ENCODE results near the gene TIMM17A. TPM values are rescaled to one million over a fixed set of nuclear protein-coding genes. Genes with fewer than 3 reads are reported as not detected.

The TIMM17A gene
- total RNA-seq, 2 experiments from 2014 or later, result 52.6 to 54.4 TPM

DNA sequence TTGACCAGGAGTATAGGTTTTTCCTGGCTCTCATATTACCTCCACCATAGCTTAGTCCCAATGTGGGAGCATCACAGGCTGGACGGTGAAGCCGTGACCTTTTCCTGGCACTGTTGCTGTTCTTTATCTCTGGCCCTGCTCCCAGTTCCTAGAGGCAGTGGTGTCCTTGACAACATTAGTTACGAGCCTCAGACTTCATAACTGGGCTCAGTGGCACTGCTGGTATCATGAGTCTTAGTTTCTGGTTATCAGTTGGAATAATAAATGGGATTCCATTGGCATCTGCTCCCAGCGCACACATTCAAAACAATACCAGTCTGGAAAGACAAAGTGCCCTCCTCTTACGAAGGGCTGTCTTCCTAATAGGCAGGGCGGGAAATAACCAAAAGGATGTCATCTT is 35.1 kb downstream of the TIMM17A start:
- H3K9me3 Mint-ChIP-seq, result no peaks in the 10 kb centered on the region
- intact Hi-C loops (cut with micrococcal nuclease), result no loop called here
- peaks cover 14% of the 10 kb centered on the region for H3K36me3 Mint-ChIP-seq (ENCODE audit: low read depth)
- no peak for DNase-seq
- CTCF ChIA-PET, result interaction anchor here (0.8 kb wide), 1 partner anchor 94 kb away, joined by 3 read pairs; no protein-coding TSS in a partner anchor
- no peaks in the 10 kb centered on the region for H3K27me3 Mint-ChIP-seq (ENCODE audit: low read depth)
- H3K4me3 Mint-ChIP-seq, result no peak overlapping the region
- no peaks in the 10 kb centered on the region for H3K4me1 Mint-ChIP-seq (ENCODE audit: low read depth)
- no peak overlapping the region for H3K27ac Mint-ChIP-seq

DNA sequence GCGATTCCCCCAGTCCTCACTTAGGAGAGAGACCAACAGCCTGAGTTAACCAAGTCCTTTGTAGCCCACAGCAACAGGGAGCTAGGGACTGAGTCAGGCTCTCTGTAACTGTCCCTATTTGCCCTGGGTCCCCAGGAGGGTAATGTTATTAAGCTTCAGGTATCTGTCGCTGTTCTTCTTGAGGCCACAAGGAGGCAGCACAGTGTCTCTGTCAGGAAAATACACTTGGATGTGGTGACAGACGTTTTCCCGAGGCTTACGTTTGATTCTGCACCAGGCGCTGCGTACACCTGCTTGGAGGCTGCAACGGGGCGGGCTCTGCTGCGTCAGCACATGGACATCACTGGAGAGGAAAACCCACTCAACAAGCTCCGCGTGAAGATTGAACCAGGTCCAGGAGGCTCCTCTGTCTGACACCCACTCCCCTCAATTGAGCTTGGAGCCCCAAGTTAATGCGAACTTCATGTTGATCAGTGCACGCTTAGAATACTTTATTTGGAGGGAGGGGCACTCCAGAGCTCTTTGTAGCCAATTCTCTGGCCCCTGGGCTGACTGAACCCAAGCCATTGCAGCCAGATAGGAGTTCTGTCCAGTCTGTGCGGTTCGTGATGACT is 44.4 kb downstream of the TIMM17A start:
- no peaks in the 10 kb centered on the region for H3K4me1 Mint-ChIP-seq (ENCODE audit: low read depth)
- DNase-seq, result peak; percentile 53
- H3K4me3 Mint-ChIP-seq, result no peak overlapping the region
- intact Hi-C loops (cut with micrococcal nuclease), result loop anchor here (1.0 to 2.0 kb wide), 2 partner anchors 103 to 135 kb away; no protein-coding TSS in a partner anchor
- H3K27ac Mint-ChIP-seq, result no peak overlapping the region
- H3K27me3 Mint-ChIP-seq (ENCODE audit: low read depth), result no peaks in the 10 kb centered on the region
- no peaks in the 10 kb centered on the region for H3K9me3 Mint-ChIP-seq
- H3K36me3 Mint-ChIP-seq (ENCODE audit: low read depth), result peaks cover 26% of the 10 kb centered on the region
- CTCF ChIA-PET, result interaction anchor here (0.5 to 4.8 kb wide), 37 partner anchors 11 to 296 kb away, joined by 3 to 46 read pairs (median 4); partner anchors contain the start of genes ELF3, LMOD1 and RNPEP

DNA sequence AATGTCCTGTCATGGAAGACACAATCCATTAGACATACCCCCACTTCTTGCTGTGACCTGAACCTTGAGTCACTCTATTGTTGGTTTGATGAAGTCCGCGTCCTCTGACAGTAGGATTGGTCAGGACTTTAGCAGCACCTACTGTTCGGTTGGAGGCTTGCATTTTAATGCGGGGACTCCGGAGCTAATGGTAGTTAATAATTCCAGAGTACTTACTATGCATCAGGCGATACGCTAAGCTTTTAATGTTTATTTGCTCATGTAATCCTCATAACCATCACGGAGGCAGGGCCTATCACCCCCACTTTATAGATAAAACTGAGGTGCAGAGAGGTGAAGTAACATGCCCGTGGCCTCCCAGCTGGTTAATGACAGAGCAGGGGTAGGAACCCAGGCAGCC is 47.2 kb downstream of the TIMM17A start:
- H3K27me3 Mint-ChIP-seq (ENCODE audit: low read depth), result no peaks in the 10 kb centered on the region
- DNase-seq, result no peak
- intact Hi-C loops (cut with micrococcal nuclease), result no loop called here
- no peaks in the 10 kb centered on the region for H3K4me1 Mint-ChIP-seq (ENCODE audit: low read depth)
- H3K27ac Mint-ChIP-seq, result no peak overlapping the region
- H3K4me3 Mint-ChIP-seq, result no peak overlapping the region
- CTCF ChIA-PET, result interaction anchor here (0.6 to 4.8 kb wide), 4 partner anchors 106 to 295 kb away, joined by 3 to 46 read pairs (median 18); no protein-coding TSS in a partner anchor
- H3K9me3 Mint-ChIP-seq, result no peaks in the 10 kb centered on the region
- peaks cover 20% of the 10 kb centered on the region for H3K36me3 Mint-ChIP-seq (ENCODE audit: low read depth)

DNA sequence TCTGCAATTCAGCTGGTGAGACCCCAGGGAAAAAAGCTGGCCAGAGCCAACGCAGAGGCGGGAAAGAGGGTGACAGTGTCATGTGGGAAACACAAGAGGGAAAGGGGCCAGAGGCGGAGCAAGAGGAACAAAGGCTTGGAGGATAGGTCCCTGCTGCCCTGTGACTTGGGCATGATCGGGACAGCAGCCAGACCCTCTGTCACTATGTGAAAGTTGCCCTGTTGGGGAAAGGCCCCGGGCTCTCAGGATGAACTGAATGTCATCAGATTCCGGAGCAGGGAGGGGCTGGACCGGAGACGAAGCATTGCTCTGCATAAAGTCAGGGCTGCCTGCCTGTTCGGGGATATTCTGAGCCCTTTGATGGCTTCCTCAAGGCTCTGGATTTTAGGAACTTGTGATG is 49.4 kb downstream of the TIMM17A start:
- H3K4me1 Mint-ChIP-seq (ENCODE audit: low read depth), result no peaks in the 10 kb centered on the region
- no peaks in the 10 kb centered on the region for H3K9me3 Mint-ChIP-seq
- no peak overlapping the region for H3K4me3 Mint-ChIP-seq
- intact Hi-C loops (cut with micrococcal nuclease), result no loop called here
- no peak for DNase-seq
- H3K27ac Mint-ChIP-seq, result no peak overlapping the region
- CTCF ChIA-PET, result no interaction called here
- H3K27me3 Mint-ChIP-seq (ENCODE audit: low read depth), result no peaks in the 10 kb centered on the region
- peaks cover 18% of the 10 kb centered on the region for H3K36me3 Mint-ChIP-seq (ENCODE audit: low read depth)

DNA sequence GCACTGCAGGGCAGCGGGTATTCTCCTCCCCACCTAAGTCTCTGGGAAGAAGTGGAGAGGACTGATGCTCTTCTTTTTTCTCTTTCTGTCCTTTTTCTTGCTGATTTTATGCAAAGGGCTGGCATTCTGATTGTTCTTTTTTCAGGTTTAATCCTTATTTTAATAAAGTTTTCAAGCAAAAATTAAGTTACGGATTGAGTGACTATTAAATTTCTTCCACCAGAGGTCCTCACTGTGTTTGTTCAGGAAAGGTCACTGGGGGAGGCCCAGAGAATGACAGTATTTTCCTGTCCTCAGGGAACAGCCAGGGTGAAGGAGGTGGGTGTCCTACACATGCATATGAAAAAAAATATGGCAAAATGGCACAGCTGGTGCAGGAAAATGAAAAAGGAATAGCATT is 50.7 kb downstream of the TIMM17A start:
- intact Hi-C loops (cut with micrococcal nuclease), result no loop called here
- no peak overlapping the region for H3K4me3 Mint-ChIP-seq

DNA sequence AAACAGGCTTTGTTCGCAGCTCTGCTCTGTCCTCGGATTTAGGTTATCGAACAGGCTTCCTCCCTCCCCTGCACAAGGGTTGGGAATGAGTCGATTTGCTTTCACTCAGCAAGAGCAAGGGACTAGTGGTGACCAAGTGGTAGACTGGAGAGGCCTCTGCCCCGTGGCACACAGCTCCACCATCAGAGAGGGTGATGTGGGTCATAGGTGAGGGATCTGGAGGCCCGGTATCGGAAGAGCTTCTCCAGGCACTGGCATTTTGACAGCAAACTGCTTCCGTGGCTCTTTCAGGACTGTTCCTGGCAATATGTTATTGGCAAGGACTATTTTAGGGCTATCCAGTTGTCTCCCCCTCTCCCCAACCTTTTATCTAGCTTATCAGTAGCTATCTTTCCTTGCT is 52.0 kb downstream of the TIMM17A start:
- no peaks in the 10 kb centered on the region for H3K27me3 Mint-ChIP-seq (ENCODE audit: low read depth)
- no peak overlapping the region for H3K27ac Mint-ChIP-seq
- CTCF ChIA-PET, result interaction anchor here (0.8 to 3.2 kb wide), 9 partner anchors 9 to 330 kb away, joined by 3 to 14 read pairs (median 3); no protein-coding TSS in a partner anchor
- H3K4me3 Mint-ChIP-seq, result no peak overlapping the region
- H3K9me3 Mint-ChIP-seq, result no peaks in the 10 kb centered on the region
- peaks cover 10% of the 10 kb centered on the region for H3K36me3 Mint-ChIP-seq (ENCODE audit: low read depth)
- H3K4me1 Mint-ChIP-seq (ENCODE audit: low read depth), result no peaks in the 10 kb centered on the region
- DNase-seq, result no peak
- intact Hi-C loops (cut with micrococcal nuclease), result no loop called here

More for the DNA sequence above, 50.7 kb downstream of the TIMM17A start:
- Mint-ChIP-seq H3K9me3 (no peaks in the 10 kb centered on the region), H3K27ac (no peak overlapping the region), H3K4me1 (ENCODE audit: low read depth) (no peaks in the 10 kb centered on the region), H3K36me3 (ENCODE audit: low read depth) (peaks cover 14% of the 10 kb centered on the region), H3K27me3 (ENCODE audit: low read depth) (no peaks in the 10 kb centered on the region)
- CTCF ChIA-PET, result interaction anchor here (0.6 to 0.8 kb wide), 2 partner anchors 114 to 130 kb away, joined by 3 to 4 read pairs; no protein-coding TSS in a partner anchor
- DNase-seq, result no peak

DNA sequence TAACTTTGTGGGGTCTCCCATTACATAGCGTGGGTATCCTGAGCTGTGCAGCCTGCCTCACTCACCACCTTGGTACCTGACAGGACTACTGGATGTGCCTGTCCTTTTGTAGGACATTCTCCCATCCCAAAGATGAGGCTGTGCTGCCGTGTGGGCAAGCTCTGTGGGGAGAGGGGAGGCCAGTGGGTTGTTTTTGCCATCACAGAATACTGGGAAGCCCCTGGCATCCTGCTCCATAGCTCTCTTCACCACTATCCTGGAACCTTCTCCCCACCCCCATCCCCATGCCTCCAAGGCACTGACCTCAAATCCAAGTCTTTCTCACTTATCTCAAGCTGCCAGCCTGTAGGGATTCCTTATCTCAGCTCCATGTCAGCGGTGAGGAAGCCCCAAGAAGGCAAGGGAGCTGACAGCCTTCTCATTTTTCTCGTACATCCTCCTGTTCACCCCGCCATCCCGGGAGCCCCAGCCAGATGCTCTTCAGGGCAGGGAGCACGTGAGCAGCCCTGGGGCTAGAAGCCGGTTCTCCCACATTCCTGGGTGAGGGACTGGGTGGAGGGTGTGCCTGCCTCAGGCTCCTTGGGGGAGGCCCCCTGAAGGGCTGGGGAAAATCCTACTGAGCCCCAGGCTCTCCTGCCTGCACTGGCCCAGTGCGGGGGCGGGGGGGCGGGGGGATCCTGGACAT is 52.6 kb downstream of the TIMM17A start:
- no peaks in the 10 kb centered on the region for H3K9me3 Mint-ChIP-seq
- intact Hi-C loops (cut with micrococcal nuclease), result no loop called here
- peaks cover 10% of the 10 kb centered on the region for H3K36me3 Mint-ChIP-seq (ENCODE audit: low read depth)
- no peak overlapping the region for H3K4me3 Mint-ChIP-seq
- H3K27ac Mint-ChIP-seq, result no peak overlapping the region
- H3K27me3 Mint-ChIP-seq (ENCODE audit: low read depth), result no peaks in the 10 kb centered on the region
- CTCF ChIA-PET, result interaction anchor here (0.8 to 3.2 kb wide), 9 partner anchors 10 to 331 kb away, joined by 3 to 14 read pairs (median 3); no protein-coding TSS in a partner anchor
- H3K4me1 Mint-ChIP-seq (ENCODE audit: low read depth), result no peaks in the 10 kb centered on the region
- DNase-seq, result no peak

DNA sequence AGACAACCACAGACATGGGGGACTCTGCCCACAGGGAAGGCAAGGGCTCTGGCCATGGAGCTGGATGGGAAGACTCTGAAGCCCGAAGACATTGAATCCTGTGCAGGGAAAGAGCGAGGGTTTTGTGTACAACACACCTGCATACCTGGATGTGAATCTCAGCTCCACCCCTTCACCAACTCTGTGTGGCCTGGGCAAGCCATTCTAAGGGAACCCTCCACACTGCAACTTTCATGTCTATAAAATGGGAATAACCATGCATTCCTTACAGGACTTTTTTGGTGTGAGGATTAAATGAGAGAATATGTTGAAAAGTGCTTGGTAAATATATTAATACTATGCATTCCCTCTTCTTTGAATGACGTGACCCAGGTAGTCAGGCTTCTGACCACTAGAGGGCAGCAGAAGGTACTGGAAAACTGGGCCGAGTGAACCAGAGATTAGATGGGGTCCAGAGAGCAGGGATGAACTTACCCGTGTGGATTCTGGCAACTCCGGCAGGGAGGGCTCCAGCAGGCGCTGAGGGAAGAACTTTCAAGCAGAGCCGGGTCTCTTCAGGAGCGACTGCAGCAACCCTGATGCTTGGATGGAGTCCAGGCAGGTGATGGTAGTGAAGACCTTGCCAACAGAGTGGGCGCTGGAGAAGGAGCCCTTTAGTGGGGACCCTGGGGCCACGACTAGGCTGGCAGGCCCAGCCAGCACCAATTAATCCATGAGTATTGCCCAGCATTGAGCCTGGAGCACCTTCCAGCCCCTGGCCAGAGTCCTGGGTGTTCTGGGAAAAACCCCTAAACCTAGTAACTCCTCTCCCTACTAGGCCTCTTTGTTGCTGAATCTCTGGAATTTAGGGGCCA is 54.2 kb downstream of the TIMM17A start:
- CTCF ChIA-PET, result interaction anchor here (0.5 to 3.2 kb wide), 10 partner anchors 8 to 147 kb away, joined by 3 to 23 read pairs (median 3); no protein-coding TSS in a partner anchor
- Mint-ChIP-seq H3K4me3 (no peak overlapping the region), H3K9me3 (no peaks in the 10 kb centered on the region), H3K36me3 (ENCODE audit: low read depth) (peaks cover 3% of the 10 kb centered on the region), H3K27ac (no peak overlapping the region), H3K4me1 (ENCODE audit: low read depth) (no peaks in the 10 kb centered on the region), H3K27me3 (ENCODE audit: low read depth) (no peaks in the 10 kb centered on the region)
- intact Hi-C loops (cut with micrococcal nuclease), result loop anchor here (1.0 kb wide), 2 partner anchors 110 to 126 kb away; no protein-coding TSS in a partner anchor
- DNase-seq, result peak; percentile 80

DNA sequence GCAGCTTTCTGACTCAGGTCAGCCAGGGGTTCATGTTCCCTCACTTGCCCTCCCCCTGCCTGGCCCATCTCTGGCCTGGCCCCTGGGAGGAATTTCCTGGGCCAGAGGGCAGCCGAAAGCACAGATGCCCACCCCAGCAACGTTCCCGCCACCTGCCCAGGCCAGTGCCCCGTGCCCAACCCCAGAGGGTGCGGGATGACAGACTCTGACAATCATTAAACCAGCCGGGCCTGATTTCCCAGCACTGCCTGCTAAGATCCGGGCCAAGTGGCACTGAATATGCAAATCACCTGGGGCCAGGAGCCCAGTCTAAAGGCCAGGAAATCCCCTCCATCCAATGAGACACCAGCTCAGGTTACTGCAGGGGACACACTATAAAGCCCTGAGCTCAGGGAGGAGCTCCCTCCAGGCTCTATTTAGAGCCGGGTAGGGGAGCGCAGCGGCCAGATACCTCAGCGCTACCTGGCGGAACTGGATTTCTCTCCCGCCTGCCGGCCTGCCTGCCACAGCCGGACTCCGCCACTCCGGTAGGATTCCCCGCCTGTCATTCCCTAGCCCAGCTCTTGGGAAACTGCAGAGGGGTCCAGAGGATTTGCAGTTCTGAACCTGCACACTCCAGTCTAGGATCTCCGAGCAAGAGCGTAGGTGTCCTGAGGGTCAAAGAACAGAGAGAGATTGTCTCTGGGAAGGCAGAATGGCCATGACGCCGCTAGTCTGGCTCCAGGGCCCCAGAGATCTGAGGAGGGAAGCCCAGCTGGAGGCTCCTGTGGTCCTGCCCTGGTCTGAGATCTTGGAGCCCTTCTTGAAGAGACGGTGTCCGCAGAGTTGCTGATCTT is 55.1 kb downstream of the TIMM17A start, which contains the start of gene ELF3:
ELF3 (plus strand) TSS at position 408 of the 836 bp plus-strand sequence. CDS start 550 bp downstream, outside the sequence.
- intact Hi-C loops (cut with micrococcal nuclease), result no loop called here
- no peak within 1 kb of the TSS for H3K4me3 Mint-ChIP-seq
- H3K36me3 Mint-ChIP-seq (ENCODE audit: low read depth), result peaks cover under 1% of the 10 kb centered on the region
- no peaks in the 10 kb centered on the region for H3K27me3 Mint-ChIP-seq (ENCODE audit: low read depth)
- H3K27ac Mint-ChIP-seq, result no peak within 1 kb of the TSS
- H3K4me1 Mint-ChIP-seq (ENCODE audit: low read depth), result no peaks in the 10 kb centered on the region
- H3K9me3 Mint-ChIP-seq, result no peaks in the 10 kb centered on the region
- CTCF ChIA-PET, result interaction anchor here (0.9 to 3.1 kb wide), 6 partner anchors 9 to 146 kb away, joined by 3 to 23 read pairs (median 4); no protein-coding TSS in a partner anchor
- no peak for DNase-seq

DNA sequence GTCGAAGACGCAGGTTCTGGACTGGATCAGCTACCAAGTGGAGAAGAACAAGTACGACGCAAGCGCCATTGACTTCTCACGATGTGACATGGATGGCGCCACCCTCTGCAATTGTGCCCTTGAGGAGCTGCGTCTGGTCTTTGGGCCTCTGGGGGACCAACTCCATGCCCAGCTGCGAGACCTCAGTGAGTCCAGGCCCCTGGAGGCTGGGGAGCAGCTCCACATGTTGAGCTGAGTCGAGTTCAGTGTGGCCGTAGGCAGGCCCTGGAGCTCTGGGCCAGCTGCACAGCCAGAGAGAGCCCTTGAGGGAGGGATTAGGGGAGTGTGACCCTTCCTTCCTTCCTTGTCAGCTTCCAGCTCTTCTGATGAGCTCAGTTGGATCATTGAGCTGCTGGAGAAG is 56.7 kb downstream of the TIMM17A start:
- Mint-ChIP-seq H3K27ac (no peak overlapping the region), H3K4me3 (no peak overlapping the region), H3K36me3 (ENCODE audit: low read depth) (no peaks in the 10 kb centered on the region), H3K27me3 (ENCODE audit: low read depth) (no peaks in the 10 kb centered on the region), H3K4me1 (ENCODE audit: low read depth) (no peaks in the 10 kb centered on the region), H3K9me3 (no peaks in the 10 kb centered on the region)
- CTCF ChIA-PET, result interaction anchor here (0.8 to 3.1 kb wide), 6 partner anchors 12 to 134 kb away, joined by 3 to 23 read pairs (median 3); no protein-coding TSS in a partner anchor
- intact Hi-C loops (cut with micrococcal nuclease), result no loop called here
- DNase-seq, result no peak

Measured in activated naive CD4-positive, alpha-beta T cell treated with anti-CD3 and anti-CD28 coated beads for 36 hours (primary cell).